DMS79 (cell line): ENCODE measurements around the gene RAP1GDS1.
"Not testable (repeated sequence)": the region's sequence is repeated elsewhere in the genome, so short reads cannot be mapped to it uniquely, and the experiment has no call there.

Experiments used
- DNase-seq: peaks from one replicate; lab custom pipeline; 2025; lab: John Stamatoyannopoulos, UW

Gene RAP1GDS1

DNA sequence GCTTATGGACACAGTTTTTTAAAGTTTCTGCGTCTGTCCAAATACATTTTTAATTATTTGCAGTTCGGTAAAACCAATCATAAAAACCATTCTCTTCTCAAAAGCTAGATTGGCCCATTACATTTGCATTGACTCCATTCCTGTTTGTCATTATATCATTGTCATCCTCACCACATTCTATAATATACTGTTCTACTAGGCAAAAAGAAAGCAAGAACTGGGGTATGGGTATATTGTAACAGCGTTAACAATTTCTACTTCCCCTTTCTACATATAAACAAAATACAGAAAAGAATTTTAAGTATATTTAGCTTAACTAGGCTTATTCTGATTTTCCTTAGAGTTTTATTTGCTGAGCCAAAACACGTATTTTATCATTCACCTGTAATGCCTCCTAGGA, 91.8 kb downstream of the RAP1GDS1 start:
- no peak for DNase-seq

DNA sequence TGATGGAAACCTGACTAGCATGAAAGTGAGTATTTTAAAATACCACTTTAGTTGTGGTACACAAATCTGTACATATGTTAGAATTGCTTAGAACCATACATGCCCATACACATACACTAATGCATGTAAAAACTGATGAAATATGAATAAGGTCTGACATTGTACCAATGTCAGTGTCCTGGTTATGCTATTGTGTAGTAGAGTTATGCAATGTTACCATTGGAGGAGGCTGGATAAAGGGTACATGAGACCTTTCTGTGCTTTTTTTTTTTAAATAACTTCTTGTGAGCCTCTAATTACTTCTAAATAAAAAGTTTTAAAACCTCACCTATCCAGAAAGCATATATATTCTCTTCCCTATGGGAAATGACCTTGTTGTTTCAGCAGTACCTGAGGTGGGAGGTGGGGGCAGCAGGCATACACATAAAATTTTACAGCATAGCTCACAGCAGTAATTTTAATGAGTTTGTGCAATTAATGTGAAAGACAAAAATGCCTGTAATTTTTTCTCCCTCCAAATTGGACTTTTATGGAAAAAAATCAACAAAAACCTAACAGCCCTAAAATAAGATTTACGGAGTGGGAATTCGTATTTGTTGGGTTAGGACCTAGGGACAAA, 97.6 kb downstream of the RAP1GDS1 start:
- no peak for DNase-seq

DNA sequence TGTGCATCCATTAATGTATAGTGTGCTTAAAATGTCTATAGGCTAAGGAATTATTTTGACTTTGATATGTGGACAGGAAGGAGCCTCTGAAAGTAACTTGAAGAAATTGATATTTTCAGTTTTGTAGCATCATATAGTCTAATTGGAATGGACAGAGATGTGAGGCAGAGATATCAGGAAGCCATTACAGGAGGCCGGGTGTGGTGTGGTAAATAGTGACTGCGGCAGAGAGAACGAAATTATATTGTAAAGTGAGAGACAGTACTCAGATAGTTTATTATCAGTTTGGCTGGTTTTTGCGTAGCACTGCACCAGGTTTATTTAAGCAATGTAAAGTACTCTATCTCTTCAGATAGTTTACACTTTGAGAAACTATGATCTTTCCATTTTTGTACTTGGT, 98.5 kb downstream of the RAP1GDS1 start:
- no peak for DNase-seq

DNA sequence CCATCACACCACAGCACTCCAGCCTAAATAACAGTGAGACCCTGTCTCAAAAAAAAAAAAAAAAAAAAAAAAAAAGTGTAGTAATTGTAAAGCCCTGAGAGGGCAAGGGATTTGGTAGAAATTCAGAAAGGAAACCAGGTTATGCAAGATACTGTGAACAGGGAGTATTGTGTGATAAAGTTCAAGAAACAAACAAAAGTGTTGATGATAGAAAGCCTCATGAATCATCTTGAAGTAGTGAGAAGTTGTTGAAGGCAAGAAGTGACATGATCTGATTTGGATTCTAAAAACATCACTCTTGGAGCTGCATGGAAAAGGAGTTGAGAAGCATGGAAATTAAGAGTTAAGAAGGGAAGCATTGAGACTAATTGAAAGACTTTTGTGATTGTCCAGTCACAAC, 102.2 kb downstream of the RAP1GDS1 start:
- no peak for DNase-seq

DNA sequence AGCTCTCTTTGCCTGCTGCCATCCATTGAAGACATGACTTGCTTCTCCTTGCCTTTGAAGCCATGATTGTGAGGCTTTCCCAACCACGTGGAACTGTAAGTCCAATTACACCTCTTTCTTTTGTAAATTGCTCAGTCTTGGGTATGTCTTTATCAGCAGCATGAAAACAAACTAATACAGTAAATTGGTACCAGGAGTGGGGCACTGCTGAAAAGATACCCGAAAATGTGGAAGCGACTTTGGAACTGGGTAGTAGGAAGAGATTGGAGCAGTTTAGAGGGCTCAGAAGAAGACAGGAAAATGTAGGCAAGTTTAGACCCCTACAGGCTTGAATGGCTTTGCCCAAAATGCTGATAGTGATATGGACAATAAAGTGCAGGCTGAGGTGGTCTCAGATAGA, 105.1 kb downstream of the RAP1GDS1 start:
- not testable (repeated sequence) for DNase-seq

DNA sequence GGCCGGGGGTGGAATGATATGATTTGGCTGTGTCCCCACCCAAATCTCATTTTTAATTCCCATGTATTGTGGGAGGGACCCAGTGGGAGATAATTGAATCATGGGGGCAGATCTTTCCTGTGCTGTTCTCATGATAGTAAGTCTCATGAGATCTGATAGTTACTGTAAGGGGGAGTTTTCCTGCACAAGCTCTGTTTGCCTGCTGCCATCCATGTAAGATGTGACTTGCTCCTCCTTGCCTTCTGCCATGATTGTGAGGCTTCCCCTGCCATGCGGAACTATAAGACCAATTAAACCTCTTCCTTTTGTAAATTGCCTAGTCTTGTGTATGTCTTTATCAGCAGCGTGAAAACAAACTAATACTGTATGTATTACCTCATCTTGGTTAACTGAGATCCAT, 106.8 kb downstream of the RAP1GDS1 start:
- DNase-seq: not testable (repeated sequence)

DNA sequence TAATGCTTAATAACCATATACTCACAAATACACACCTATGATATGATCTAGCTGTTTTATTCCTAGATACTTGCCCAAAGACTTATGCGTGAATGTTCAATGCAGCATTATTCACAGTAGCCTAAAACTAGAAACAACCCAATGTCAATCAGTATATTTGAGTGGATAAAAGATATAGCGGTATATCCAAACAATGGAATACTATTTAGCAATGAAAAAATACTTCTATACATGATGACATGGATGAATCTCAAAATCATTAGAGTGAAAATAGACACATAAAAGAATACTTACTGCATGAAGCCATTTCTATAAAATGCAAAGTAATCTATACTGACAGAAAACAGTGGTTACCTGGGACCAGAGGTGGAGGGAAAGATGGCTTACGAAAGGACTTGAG, 108.1 kb downstream of the RAP1GDS1 start:
- DNase-seq: no peak

DNA sequence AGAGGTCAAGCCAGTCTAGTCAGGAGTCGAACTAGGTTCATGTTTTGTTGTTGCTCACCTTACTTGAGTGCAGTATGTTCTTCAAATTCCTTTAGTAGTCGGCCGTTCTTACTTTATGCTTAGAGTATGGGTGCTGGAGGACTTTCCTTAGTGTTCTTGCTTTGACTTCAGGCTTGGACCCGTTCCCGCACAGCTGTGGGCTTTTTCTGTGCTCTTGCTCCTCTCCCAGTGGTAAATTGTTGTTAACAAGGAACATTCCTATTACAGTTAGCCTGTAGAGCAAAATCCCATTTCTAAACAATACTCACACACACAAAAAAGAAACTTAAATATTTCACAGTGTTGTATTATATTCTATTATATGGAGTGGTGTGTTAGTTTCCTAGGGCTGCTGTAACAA, 113.5 kb downstream of the RAP1GDS1 start:
- DNase-seq: no peak

DNA sequence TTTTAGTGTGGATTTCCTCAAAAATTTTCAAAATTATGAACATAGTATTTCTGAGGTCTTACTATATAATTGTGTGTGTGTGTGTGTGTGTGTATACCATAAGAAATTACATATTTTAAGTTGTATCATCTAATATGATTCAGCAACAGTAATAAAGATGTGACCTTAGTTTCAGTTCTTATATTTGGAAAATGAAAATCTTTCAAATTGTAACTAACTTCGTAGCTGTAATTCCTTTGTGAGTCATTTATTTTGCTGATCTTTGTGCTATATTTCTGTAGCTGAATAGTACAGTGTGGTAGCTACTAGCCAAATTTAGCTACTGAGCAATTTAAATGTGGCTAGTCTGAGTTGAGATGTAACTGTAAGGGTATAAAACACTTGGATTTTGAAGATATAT, 116.4 kb downstream of the RAP1GDS1 start:
- DNase-seq: no peak

DNA sequence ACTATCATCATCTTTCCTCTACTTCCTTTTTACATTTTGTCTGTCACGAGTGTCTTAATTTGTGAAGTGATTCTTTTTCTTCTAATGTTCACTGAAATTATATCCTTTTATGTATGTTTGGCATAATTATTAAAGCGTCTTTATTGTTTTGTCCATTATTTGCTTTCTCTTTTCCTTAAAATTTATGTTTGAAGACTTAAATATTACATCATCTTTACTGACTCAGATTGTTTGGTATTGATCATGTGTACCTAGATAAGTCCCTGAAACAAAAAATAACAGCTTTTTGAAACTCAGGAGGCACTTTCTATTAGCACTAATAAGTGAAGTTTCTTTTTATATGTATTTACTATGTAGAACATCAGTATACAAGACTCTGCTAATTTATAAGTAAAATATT, 120.1 kb downstream of the RAP1GDS1 start:
- no peak for DNase-seq

DNA sequence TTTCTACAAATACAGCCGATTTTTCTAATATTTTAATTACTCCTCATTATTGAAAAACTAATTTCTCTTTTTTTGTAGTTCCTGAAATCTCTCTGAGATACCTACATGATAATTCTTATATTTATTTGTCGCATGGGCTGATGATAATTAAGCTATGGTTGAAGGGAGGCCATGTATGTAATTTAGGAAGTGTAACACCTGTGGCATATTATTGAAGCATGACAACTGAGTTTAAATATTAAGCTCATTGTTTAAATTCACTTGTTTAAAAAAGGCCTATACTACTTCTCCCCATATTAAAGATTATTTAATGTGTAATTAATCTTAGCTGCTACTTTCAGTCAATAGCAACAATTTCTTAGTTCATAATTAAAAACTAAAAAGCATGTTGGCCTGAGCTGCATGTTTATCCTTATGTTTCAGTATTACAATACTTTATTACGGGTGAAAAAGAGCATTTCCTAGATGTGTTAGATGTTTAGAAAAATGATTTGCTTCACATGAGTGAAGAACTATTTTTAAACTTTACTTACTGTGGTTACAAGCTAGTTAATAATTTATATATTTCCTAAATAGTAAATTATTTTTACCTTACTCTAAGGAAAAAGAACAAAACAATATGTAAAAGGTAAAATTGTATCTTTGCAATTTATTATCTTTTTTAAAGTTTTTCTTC, 122.4 kb downstream of the RAP1GDS1 start:
- DNase-seq: no peak

DNA sequence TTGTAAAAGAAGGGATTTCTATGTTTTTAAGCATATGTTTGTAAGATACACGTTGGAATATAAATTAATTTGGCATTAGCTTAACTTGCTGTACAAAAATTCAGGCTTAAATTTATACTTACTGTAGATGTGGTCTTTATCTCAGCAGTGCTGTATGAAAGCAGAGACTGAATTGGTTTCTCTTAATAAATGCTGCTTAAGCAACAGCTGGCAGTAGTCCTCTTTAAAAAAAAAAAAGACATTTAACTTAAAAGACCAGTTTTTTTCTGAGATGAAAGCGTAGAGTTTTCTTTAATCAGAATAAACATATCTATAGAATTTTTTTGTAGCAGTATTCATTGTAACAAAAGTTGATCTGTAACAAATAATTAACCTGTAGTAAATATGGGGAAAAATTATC, 124.6 kb downstream of the RAP1GDS1 start:
- no peak for DNase-seq

DNA sequence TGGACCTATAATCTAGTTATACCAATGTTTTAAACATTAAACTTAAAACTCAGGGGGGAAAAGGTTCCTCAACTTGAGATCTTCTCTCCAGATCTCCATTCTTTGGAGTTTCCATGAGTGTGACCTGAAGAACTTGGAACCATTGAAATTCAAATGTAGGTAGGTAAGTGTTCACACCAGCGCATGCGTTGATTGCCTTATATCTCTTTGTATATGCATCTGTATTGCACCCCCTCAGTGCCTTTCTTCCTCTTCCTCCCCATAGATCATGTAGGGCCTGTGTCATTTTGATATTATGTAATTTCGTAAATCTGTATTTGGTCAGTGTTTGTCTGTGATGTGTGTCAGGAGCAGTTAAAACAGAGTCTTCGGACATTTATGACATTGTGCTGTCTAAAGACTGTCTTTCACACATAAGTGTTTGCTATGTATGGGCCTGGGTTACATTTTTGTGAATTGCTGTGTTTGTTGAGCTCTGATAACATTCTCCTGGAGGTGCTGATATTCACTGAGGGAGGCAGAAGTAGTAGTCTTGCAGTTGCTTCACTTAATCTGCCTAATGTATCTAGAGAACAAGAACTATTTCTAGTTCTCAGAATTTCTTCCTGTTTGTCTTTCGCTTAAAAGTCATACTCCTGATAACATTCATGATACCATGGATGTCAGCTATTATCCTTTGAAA, 126.3 kb downstream of the RAP1GDS1 start:
- DNase-seq: no peak

DNA sequence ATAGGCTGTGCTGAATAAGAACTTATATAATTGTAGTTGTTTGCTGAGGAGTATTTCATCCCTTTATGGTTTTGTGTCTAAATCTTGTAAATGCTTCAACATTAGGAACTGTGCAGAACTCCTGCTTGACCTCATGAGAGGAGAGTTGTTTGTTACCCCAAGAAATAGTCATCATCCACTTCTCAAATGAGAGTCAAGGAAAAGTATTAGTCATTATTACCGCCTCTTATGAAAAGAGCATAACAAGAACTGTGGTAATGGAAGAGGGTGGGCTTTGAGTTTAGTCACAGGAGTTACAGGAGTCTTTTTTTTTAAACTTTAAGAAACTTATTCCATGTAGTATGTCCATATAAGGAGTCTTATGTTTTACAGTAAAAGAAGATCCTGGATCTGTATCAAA, 132.9 kb downstream of the RAP1GDS1 start:
- DNase-seq: no peak

DNA sequence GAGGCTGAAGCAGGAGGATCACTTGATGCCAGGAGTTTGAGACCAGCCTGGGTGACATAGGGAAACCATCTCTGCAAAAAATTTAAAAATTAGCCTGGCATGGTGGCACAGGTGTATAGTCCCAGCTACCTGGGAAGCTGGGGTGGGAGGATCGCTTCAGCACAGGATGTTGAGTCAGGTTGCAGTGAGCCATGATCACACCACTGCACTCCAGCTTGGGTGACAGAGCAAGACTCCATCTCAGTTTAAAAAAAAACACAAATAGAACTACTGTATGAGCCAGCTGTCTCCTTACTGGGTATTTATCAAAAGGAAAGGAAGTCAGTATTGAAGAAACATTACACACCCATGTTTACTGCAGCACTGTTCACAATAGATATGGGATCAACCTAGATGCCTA, 138.7 kb downstream of the RAP1GDS1 start:
- DNase-seq: no peak

DNA sequence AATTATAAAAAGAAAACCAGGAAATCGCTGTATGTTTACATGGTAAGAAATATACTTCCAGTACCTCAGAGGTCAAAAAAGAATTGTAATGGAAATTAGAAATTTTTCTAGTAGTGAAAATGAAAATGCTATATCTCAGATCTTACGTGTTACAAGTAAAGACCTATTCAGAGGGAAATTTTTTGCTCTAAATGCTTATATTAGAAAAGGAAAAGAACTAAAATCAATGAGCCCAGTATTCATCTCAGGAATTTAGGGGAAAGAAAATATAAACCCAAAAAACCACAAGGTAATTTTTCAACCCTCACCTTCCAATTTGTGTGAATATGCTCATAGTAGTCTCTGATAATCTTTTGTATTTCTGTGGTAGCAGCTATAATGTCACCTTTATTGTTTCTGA, 145.6 kb downstream of the RAP1GDS1 start:
- no peak for DNase-seq

DNA sequence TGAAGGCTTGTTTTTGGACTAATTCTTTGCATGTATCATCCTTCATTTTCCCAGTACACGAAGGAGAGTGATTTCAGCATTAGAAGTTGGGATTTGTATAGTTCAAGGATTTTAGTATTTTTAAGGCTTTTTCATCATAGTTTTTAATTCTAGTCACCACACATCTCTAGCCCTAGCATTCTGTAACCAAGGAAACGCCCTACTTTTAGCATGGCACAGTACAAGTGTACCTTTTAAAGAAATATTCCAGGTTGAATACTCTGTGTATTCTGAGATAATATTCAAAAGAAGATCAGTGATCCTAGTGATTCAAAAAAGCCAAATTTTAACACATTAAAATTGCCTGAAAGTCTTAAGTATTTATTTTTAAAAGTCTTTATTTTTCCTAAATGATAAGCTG, 150.5 kb downstream of the RAP1GDS1 start:
- no peak for DNase-seq

DNA sequence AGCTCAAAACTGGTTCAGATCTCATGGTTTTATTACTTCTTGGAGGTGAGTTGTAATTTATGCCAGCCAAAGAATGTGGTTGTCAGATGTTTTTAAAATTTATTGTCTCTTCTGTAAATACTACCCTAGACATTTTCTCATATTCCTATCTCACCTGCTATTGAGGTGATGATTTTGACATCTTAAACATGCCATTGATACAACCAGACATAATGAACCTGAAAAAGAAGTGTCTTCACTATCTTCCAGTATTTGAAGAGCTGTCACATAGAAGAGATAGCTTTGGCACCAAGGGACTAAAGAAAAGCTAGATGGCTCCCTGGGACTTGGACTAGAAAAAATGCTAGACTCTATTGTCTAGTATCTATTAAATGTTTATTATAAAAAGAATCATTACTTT, 155.7 kb downstream of the RAP1GDS1 start:
- no peak for DNase-seq

DNA sequence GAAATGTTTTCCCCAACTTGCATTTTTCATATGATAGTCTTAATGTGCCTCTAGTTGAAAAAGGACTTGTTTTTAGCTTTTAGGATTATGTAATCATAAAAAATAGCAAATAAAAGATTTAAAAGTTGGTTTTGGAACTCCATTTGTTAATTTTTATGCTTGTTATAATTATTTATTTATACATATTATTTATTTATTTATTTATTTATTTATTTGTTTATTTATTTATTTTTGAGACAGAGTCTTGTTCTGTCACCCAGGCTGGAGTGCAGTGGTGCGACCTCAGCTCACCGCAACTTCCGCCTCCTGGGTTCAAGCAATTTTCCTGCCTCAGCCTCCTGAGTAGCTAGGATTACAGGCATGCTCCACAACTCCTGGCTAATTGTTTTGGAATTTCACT, 159.0 kb downstream of the RAP1GDS1 start:
- not testable (repeated sequence) for DNase-seq

DNA sequence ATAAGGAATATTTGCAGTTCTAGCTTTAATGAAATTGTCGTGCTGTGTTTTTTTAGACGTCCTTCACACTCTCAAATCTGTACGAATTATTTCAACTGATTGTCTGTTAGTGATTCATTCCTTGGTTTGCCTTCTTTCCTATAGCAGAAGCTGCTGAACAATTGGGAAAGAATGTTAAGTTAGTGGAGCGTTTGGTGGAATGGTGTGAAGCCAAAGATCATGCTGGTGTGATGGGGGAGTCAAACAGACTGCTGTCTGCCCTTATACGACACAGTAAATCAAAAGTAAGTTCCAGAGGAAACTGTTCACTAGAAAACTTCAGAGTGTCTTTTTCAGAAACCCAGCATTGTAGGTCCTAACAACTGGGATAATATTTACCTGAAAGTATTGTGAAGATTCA, 159.9 kb downstream of the RAP1GDS1 start:
- no peak for DNase-seq

DNA sequence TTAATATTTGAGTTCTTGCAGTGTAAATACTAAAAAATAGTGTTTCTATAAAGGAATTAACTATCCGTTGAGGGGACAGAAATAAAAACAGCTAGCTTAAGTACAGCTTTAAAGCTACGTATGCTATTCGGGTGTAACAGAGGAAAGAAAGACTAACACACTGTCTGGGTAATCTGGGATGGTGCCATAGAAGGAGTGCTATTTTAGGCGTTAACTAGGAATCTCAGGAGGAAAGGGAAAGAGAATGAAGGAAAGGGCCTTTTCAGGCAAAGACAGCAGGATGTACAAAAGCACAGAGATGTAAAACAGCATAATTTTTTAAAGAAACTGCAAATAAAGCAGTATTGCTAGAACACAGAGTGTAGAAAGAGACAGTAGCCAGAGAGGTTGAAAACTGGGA, 161.8 kb downstream of the RAP1GDS1 start:
- no peak for DNase-seq

DNA sequence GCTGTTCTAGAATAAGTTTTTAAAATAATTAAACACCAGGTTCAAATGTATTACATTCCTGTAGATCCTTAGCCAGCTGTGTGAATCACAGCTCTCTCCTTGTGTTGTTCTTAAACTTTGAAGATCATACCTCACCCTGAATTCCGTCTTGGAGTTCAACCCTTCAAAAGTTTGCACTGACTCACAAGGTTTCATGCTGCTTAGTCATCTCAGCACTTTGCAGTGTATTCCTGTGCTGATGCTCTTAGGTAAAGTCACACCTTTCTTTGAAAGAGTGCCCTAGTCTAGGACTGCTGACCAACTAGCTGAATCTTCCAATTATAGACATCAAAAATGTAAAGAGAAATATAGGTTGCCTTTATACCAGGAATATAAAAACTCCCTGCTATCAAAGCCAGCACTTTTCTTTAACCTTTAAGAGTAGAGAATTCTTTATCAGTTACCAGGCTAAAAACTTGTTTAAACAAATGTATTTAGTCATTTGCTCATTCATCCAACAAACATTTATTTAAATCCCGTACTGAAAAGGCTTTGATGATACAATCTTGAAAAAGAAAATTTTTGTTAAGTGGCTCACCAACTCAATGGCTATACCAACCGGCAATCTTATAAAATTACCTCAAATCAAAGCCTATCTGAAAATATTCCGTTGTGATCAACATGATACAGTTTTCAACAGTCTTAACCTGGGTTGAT, 169.7 kb downstream of the RAP1GDS1 start:
- DNase-seq: no peak

DNA sequence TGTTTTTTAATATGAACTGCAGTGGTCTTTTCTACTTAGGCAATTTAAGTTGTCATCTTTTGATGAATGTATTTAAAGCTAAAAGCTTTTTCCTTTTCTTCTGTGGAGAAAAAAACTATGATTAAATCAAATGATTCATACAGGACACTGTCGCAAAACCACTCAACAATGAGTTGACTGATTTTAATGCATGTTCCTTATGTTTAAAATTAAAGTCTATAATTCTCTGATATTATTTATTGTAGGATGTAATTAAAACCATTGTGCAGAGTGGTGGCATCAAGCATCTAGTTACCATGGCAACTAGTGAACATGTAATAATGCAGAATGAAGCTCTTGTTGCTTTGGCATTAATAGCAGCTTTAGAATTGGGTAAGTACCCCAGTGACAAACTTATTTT, 172.5 kb downstream of the RAP1GDS1 start:
- no peak for DNase-seq
